A549 (cell line): ENCODE measurements around the gene ATF2. TPM values are rescaled to one million over a fixed set of nuclear protein-coding genes. Genes with fewer than 3 reads are reported as not detected.

Source experiments
- ATAC-seq, 2 experiments: fragments of 200-7000 bp in 1 of 2; fragments of >200 bp in 1 of 2; cut with Nextera tagmentation in 1 of 2; cut with Tn5 transposase in 1 of 2; 3 replicates each; pipeline versions ENCODE4 v1.8.0 to v1.9.1; 2018 to 2020; ENCODE audit warnings: mild to moderate bottlenecking in 1 of 2, moderate library complexity in 1 of 2
- CTCF ChIA-PET: fragments of 300-600 bp; sonication (Branson Sonifier 250); formaldehyde crosslinking; extraction: SDS; loops from one replicate; lab custom pipeline; 2021; ENCODE audit warnings: antibody characterized with exemption, inconsistent platforms; lab: Yijun Ruan, JAX
- POLR2A ChIA-PET: fragments of 350-600 bp; formaldehyde crosslinking; extraction: SDS; loops from one replicate; lab custom pipeline; 2021; ENCODE audit warnings: antibody characterized with exemption, inconsistent platforms; lab: Yijun Ruan, JAX
- DNase-seq, 2 experiments: peaks; one replicate each; pipeline versions ENCODE4 v3.0.0 to v3.0.0-alpha.2; 2011 to 2016; ENCODE audit warnings: low read depth in 1 of 2, low spot score in 1 of 2
- FAIRE-seq: peaks from 2 replicates; lab custom pipeline; 2011; peaks lifted over from hg19 to GRCh38; lab: Jason Lieb, UNC
- H3K27ac ChIP-seq, 2 experiments: fragments of >200 bp; sonication (Bioruptor Twin); formaldehyde crosslinking; 3 replicates each; pipeline ENCODE4 v1.5.1; 2016 to 2017
- H3K4me1 ChIP-seq: fragments of >200 bp; sonication (Bioruptor Twin); formaldehyde crosslinking; 3 replicates; pipeline ENCODE4 v1.6.1; 2016
- H3K4me2 ChIP-seq: fragments of >200 bp; sonication (Bioruptor Twin); formaldehyde crosslinking; 3 replicates; pipeline ENCODE4 v1.6.1; 2016
- H3K4me3 ChIP-seq: fragments of >200 bp; sonication (Bioruptor Twin); formaldehyde crosslinking; 3 replicates; pipeline ENCODE4 v1.5.1; 2016
- H3K9me3 ChIP-seq: fragments of >200 bp; sonication (Bioruptor Twin); formaldehyde crosslinking; 3 replicates; pipeline ENCODE4 v1.6.1; 2016
- BCL3 ChIP-seq: fragments of >200 bp; sonication (Bioruptor Twin); formaldehyde crosslinking; IDR thresholded peaks from 3 replicates; pipeline ENCODE4 v1.6.1; 2016
- CBX2 ChIP-seq: fragments of 200-600 bp; sonication (generic); IDR thresholded peaks from 2 replicates; pipeline ENCODE4 v1.6.1; 2016; ENCODE audit warnings: low read depth, mild to moderate bottlenecking, borderline replicate concordance
- CEBPB ChIP-seq, 2 experiments: fragments of >200 bp in 1 of 2; sonication (Bioruptor Twin) in 1 of 2; formaldehyde crosslinking in 1 of 2; IDR thresholded peaks; 2 replicates each; pipeline ENCODE4 v1.6.1; 2012 to 2016
- CHD4 ChIP-seq: fragments of 200-600 bp; sonication (generic); IDR thresholded peaks from 2 replicates; pipeline ENCODE4 v1.6.1; 2016; ENCODE audit warnings: antibody characterized with exemption, mild to moderate bottlenecking, borderline replicate concordance
- CTCF ChIP-seq: fragments of >200 bp; sonication (Bioruptor Twin); formaldehyde crosslinking; IDR thresholded peaks from 3 replicates; pipeline ENCODE4 v1.5.1; 2016
- E2F6 ChIP-seq: IDR thresholded peaks from 2 replicates; pipeline ENCODE4 v1.6.1; 2012; ENCODE audit warnings: low read depth, borderline replicate concordance
- EHF ChIP-seq: fragments of 250-450 bp; sonication (Bioruptor Pico); IDR thresholded peaks from 2 replicates; pipeline ENCODE4 v1.5.0; 2020; ENCODE audit warnings: mild to moderate bottlenecking
- ELK1 ChIP-seq: fragments of 150-350 bp; IDR thresholded peaks from 2 replicates; pipeline ENCODE4 v1.6.1; 2014; ENCODE audit warnings: low read depth, mild to moderate bottlenecking, low read length
- EP300 ChIP-seq, 2 experiments: fragments of >200 bp; sonication (Bioruptor Twin); formaldehyde crosslinking; IDR thresholded peaks; 2 replicates in 1 of 2; 3 replicates in 1 of 2; pipeline ENCODE4 v1.6.1; 2016 to 2017
- ESRRA ChIP-seq: fragments of 150-350 bp; IDR thresholded peaks from 2 replicates; pipeline ENCODE4 v1.6.1; 2014; ENCODE audit warnings: mild to moderate bottlenecking, low read length, borderline replicate concordance
- FOSL2 ChIP-seq, 2 experiments: fragments of 450-650 bp in 1 of 2; fragments of >200 bp in 1 of 2; sonication (Bioruptor Twin) in 1 of 2; formaldehyde crosslinking; IDR thresholded peaks; 2 replicates each; pipeline versions ENCODE4 v1.5.0 to v1.6.1; 2016 to 2020; ENCODE audit warnings: mild to moderate bottlenecking in 1 of 2, moderate library complexity in 1 of 2
- GATA3 ChIP-seq: IDR thresholded peaks from 2 replicates; pipeline ENCODE4 v1.6.1; 2012; ENCODE audit warnings: borderline replicate concordance
- HDAC2 ChIP-seq: fragments of 200-600 bp; sonication (generic); IDR thresholded peaks from 2 replicates; pipeline ENCODE4 v1.6.1; 2016
- HEYL ChIP-seq: fragments of 250-450 bp; sonication (Bioruptor Pico); IDR thresholded peaks from 2 replicates; pipeline ENCODE4 v1.8.0; 2021; ENCODE audit warnings: mild to moderate bottlenecking, moderate library complexity
- JUN ChIP-seq, 2 experiments: fragments of >200 bp; sonication (Bioruptor Twin); formaldehyde crosslinking; IDR thresholded peaks; 2 replicates in 1 of 2; 3 replicates in 1 of 2; pipeline ENCODE4 v1.6.1; 2016 to 2017
- KDM1A ChIP-seq: fragments of 200-600 bp; sonication (generic); IDR thresholded peaks from 2 replicates; pipeline ENCODE4 v1.6.1; 2016; ENCODE audit warnings: low read depth, mild to moderate bottlenecking
- NFE2L2 ChIP-seq: fragments of 150-350 bp; conservative IDR thresholded peaks from 2 replicates; pipeline ENCODE4 v1.6.1; 2014; ENCODE audit warnings: low read length
- NPAS2 ChIP-seq: fragments of 250-450 bp; sonication (Bioruptor Pico); IDR thresholded peaks from 2 replicates; pipeline ENCODE4 v1.8.0; 2022; ENCODE audit warnings: mild to moderate bottlenecking, moderate library complexity, borderline replicate concordance
- NR3C1 ChIP-seq: fragments of >200 bp; sonication (Bioruptor Twin); formaldehyde crosslinking; IDR thresholded peaks from 3 replicates; pipeline ENCODE4 v1.6.1; 2017
- PHF8 ChIP-seq: fragments of 200-600 bp; sonication (generic); IDR thresholded peaks from 2 replicates; pipeline ENCODE4 v1.6.1; 2016; ENCODE audit warnings: low read depth, mild to moderate bottlenecking, antibody characterized with exemption, moderate library complexity, borderline replicate concordance
- POLR2A ChIP-seq: IDR thresholded peaks from 2 replicates; pipeline ENCODE4 v1.6.1; 2012; ENCODE audit warnings: mild to moderate bottlenecking, low read length
- POLR2AphosphoS2 ChIP-seq: conservative IDR thresholded peaks from 2 replicates; pipeline ENCODE4 v1.6.1; 2012; ENCODE audit warnings: low read length, improper control_type of control experiment, inconsistent platforms
- RARB ChIP-seq: fragments of 250-450 bp; sonication (Bioruptor Pico); IDR thresholded peaks from 2 replicates; pipeline ENCODE4 v1.8.0; 2021; ENCODE audit warnings: mild to moderate bottlenecking, moderate library complexity
- REST ChIP-seq: fragments of 200-600 bp; sonication (generic); IDR thresholded peaks from 2 replicates; pipeline ENCODE4 v1.6.1; 2016; ENCODE audit warnings: antibody characterized with exemption, mild to moderate bottlenecking, moderate library complexity
- RNF2 ChIP-seq: fragments of 200-600 bp; sonication (generic); IDR thresholded peaks from 2 replicates; pipeline ENCODE4 v1.6.1; 2016; ENCODE audit warnings: low read depth, mild to moderate bottlenecking, antibody characterized with exemption, moderate library complexity, borderline replicate concordance
- SMC3 ChIP-seq: fragments of >200 bp; sonication (Bioruptor Twin); formaldehyde crosslinking; IDR thresholded peaks from 3 replicates; pipeline ENCODE4 v1.6.1; 2018; ENCODE audit warnings: inconsistent platforms
- SREBF2 ChIP-seq: fragments of 450-650 bp; IDR thresholded peaks from 2 replicates; pipeline ENCODE4 v1.6.1; 2014; ENCODE audit warnings: mild to moderate bottlenecking, moderate library complexity
- TFCP2L1 ChIP-seq: fragments of 250-450 bp; sonication (Bioruptor Pico); IDR thresholded peaks from 2 replicates; pipeline ENCODE4 v1.5.0; 2021; ENCODE audit warnings: mild to moderate bottlenecking
- ZFP36 ChIP-seq: fragments of 450-650 bp; IDR thresholded peaks from 2 replicates; pipeline ENCODE4 v1.6.1; 2014; ENCODE audit warnings: borderline replicate concordance; ENCODE audit not compliant: partially characterized antibody
- ZNF302 ChIP-seq: fragments of 250-450 bp; sonication (Bioruptor Pico); IDR thresholded peaks from 2 replicates; pipeline ENCODE4 v1.9.0; 2021; ENCODE audit warnings: inconsistent platforms, mild to moderate bottlenecking, moderate library complexity
- ZSCAN20 ChIP-seq: fragments of 250-450 bp; sonication (Bioruptor Pico); IDR thresholded peaks from 2 replicates; pipeline ENCODE4 v1.8.0; 2022; ENCODE audit warnings: mild to moderate bottlenecking, moderate library complexity
- WGBS: methylation state at CpG from one replicate; pipeline ENCODE4 v1.1.6; 2017; ENCODE audit errors: missing lambda C conversion rate; 5-methylcytosine and 5-hydroxymethylcytosine counted together
- polyA minus RNA-seq: library from RNA; depleted of rRNA, polyadenylated mRNA; stranded (reverse); fragments of >200 nt; gene quantifications from 2 replicates; pipeline ENCODE4 v1.2.3, GENCODE V29; 2011; rRNA and poly(A)+ RNA removed
- polyA plus RNA-seq, 4 experiments: library from polyadenylated mRNA; depleted of rRNA in 3 of 4; stranded (reverse); fragments of >200 nt; fragmentation: RNase III in 1 of 4; extraction: RNeasy Plus Mini Kit Qiagen cat#74134 plus additional on column Dnase treatment in 1 of 4; gene quantifications; 2 replicates in 3 of 4; 3 replicates in 1 of 4; pipeline ENCODE4 v1.2.3, GENCODE V29; 2011 to 2017

The ATF2 gene
- polyA plus RNA-seq (2011; rRNA removed), result 67.4 and 74.2 TPM in 2 replicates
- 13.3 and 16.4 TPM in 2 replicates for polyA plus RNA-seq (2012; cell fraction: cytosol; rRNA removed)
- polyA plus RNA-seq (2012; cell fraction: nucleus; rRNA removed), result 7.8 and 8.3 TPM in 2 replicates
- 15.5 to 18.9 TPM (median 18.8 TPM) in 3 replicates for polyA plus RNA-seq (2017; fragmentation: RNase III; extraction: RNeasy Plus Mini Kit Qiagen cat#74134 plus additional on column Dnase treatment)
- polyA minus RNA-seq, result 115 and 139 TPM in 2 replicates

GRCh38 chr2:175167792-175168563, at the start of gene ATF2:
Gene ATF2 (minus strand): TSS chr2:175168203. CDS start chr2:175136443, 31,760 bp downstream.
- ChIA-PET POLR2A (interaction anchor here (0.6 to 1.3 kb wide), 4 partner anchors 10 to 50 kb away, joined by 3 to 8 read pairs (median 5); partner anchors contain the start of gene ATP5MC3), CTCF (interaction anchor here (0.8 to 1.2 kb wide), 2 partner anchors 9 to 55 kb away, joined by 3 to 4 read pairs; no protein-coding TSS in a partner anchor)
- WGBS, result 0% methylated on average over 31 of the region's 56 CpGs
- H3K9me3 ChIP-seq, result no peaks in the 10 kb centered on the region
- peaks cover 18% of the 10 kb centered on the region; the same call in 2 of the 3 replicates for H3K4me1 ChIP-seq
- peak; percentile 90 to 100 for DNase-seq
- FAIRE-seq, result peak; percentile 28
- peak within 1 kb of the TSS; percentile 93 for H3K4me2 ChIP-seq
- peak within 1 kb of the TSS; percentile 93 to 95 for H3K27ac ChIP-seq
- ATAC-seq, result peak; percentile 96 to 97
- peak within 1 kb of the TSS; percentile 95 for H3K4me3 ChIP-seq
- TF ChIP-seq ESRRA (no peak), E2F6 (no peak), NFE2L2 (no peak), KDM1A (no peak), ELK1 (no peak), CHD4 (no peak), SREBF2 (no peak), CEBPB (IDR thresholded peaks at IDR 0.05) (no peak), ZFP36 (no peak), EHF (CRISPR knock-in tag) (no peak), JUN (IDR thresholded peaks at IDR 0.05) (peak in 1 of 2 experiments; percentile 71; a peak in 3 of 5 replicates), POLR2A (peak; percentile 62; the same call in 1 of the 2 replicates), HDAC2 (no peak), RNF2 (no peak), PHF8 (peak; percentile 79; the same call in 1 of the 2 replicates), FOSL2 (IDR thresholded peaks at IDR 0.05) (no peak), FOSL2 (CRISPR knock-in tag; IDR thresholded peaks at IDR 0.05) (no peak), ZSCAN20 (no peak), NPAS2 (no peak), NR3C1 (no peak), ZNF302 (no peak), CTCF (no peak), HEYL (CRISPR knock-in tag) (no peak), RARB (CRISPR knock-in tag) (no peak), TFCP2L1 (CRISPR knock-in tag) (0 out of 2 replicates have a peak, but pooled peaks have one; percentile 31), SMC3 (no peak), CBX2 (no peak), GATA3 (no peak; the same call in 1 of the 2 replicates), POLR2AphosphoS2 (no peak), BCL3 (peak; percentile 38; the same call in 1 of the 3 replicates), EP300 (IDR thresholded peaks at IDR 0.05) (no peak), REST (peak; percentile 100)
